HT1080 (cell line): ENCODE data around the gene ST7. TPM values are rescaled to one million over a fixed set of nuclear protein-coding genes. Genes with fewer than 3 reads are reported as not detected.

Experiments
- DNase-seq: peaks from one replicate; pipeline ENCODE4 v3.0.0-alpha.2; 2015; ENCODE audit warnings: low read depth
- total RNA-seq: library from RNA; depleted of rRNA; stranded (reverse); fragments of >200 nt; shearing (Covaris generic); gene quantifications from 2 replicates; pipeline ENCODE4 v1.2.3, GENCODE V29; 2014

Gene ST7
- total RNA-seq, 1 experiment from 2014 or later = 22.6 TPM

DNA sequence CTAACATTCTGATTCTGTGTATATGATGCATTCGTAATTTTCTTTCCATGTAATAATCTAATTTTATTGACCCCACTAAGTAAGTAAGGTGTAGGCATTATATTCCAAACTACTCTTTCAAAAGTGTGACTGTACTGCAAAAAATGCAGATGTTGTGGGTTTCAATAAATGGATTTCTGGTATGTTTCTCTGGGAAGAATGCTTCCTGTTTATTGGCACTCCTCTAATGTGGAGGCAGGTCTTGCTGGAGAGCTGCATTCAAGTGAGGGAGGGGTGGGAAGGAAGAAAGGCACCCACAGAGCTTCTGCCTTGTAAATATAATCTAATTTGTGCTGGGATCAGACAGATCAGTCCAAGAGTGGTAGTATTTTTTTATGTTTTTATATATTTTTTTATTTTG, 23.9 kb downstream of the ST7 start:
- peak; percentile 12 for DNase-seq

DNA sequence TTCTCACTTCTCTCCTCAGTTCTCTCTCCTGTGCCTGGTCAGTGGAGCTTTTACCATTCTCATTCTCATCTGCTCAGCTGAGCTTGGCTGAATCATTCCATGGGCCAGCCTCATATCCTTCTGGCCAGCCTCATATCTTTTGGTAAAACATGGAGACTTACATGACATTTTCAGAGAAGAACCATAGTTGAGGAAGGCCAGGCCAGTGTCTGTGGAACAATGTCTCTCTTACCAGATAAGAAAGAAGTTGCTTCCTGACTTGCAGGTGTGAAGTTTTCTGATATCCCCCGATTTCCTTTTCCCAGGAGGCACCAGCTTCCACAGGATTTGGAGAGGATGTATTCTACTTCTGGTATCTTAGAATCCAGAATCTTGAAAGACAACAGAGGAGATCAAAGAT, 24.7 kb downstream of the ST7 start:
- no peak for DNase-seq

DNA sequence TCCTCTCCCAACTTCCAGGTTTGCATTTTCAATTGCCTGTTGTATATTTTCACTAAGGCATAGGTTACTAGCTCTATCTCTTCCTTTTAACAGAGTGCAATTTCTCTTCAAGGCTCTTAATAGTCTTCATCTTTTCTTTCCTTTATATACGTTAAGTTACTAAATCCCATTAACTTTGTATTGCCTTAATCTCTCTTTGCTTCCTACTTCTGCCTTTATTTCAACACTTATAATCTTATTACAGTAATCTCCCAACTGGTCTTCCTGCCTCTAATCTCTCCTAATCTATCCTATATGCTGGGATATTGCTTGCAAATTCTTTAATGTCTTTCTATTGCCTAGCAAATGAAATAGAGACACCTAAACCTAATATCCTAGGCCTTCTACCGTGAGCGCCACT, 26.1 kb downstream of the ST7 start:
- DNase-seq = no peak

DNA sequence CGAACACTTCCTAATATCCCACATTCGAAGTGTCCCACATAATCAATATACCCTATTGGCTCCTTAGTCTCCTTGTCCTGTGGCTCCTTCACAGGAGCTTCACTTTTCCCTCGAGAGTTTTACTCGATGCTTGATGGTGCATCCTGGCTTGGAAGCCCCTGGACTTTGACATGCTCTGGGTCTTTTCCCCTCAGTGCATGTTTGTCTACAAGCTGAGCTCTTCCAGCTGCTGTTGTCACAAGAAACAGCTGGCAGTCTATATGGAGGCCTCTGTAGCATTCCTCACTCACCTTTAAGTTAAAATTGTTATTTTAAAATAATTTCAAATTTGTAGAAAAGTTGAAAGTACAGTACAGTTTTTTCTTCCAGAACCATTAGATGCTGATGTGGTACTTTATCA, 27.1 kb downstream of the ST7 start:
- DNase-seq = no peak

DNA sequence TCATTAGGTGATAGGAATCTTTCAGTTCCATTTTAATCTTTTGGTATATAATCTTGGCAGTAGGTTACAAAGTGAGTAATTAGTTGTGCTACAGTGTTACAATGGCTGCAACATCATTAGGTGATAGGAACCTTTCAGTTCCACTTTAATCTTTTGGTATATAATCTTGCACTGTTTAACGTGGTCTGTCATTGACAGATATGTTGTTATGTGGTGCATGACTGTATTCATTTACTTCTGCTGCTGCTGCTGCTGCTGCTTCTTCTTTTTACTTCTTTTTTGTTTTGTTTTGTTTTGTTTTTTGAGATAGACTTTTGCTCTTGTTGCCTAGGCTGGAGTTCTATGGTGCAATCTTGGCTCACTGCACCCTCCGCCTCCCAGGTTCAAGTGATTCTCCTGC, 28.6 kb downstream of the ST7 start:
- DNase-seq = no peak

DNA sequence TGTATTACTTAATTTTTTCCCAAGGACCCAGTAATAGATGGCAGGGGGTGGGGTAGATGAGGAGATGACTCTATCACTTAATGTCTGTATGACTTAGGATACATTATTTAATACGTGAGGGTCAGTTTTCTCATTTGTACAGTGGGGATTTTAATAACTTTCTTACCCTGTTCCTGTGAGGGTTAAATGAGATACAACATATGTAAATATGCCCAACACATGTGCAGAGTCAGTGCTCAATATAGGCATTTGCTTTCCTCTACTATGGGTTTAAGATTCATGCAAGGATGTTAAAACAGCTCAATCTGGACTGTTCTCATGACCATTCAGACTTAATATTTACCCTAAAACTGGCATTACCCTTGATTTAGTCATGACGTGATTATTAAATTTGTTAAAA, 31.2 kb downstream of the ST7 start:
- no peak for DNase-seq

DNA sequence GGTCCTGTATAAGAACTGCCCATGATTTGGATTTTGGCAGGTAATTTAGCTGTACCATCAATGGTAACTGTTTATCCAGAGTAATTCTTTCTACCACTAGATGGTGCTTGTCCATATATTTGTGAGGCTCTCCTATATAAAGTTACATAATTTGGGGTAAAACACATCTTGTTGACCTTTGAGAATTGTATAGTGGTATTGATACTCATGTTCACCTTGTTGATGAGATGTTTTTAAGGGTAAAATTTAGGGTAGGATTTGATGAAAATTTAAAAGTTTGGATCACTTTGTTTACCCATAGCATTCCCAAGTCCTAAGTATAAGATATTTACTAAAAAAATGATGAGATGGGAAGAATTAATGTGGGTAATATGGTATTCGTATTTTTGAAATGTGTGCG, 31.6 kb downstream of the ST7 start:
- peak; percentile 20 for DNase-seq

DNA sequence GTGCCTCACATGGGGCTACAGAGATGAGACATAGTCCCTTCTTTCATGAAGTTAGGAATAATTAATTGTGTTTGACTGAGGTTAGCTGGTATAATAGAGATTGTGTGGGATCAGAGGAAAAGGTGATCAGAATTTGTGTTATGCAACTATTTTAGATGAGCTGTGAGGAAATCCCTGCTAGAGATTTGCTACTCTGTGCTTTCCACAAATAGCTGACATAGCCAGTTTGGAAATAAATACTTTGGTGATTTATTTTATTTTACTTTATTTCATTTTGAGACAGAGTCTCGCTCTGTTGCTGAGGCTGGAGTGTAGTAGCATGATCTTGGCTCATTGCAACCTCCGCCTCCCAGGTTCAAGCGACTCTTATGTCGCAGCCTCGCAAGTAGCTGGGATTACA, 32.3 kb downstream of the ST7 start:
- no peak for DNase-seq

DNA sequence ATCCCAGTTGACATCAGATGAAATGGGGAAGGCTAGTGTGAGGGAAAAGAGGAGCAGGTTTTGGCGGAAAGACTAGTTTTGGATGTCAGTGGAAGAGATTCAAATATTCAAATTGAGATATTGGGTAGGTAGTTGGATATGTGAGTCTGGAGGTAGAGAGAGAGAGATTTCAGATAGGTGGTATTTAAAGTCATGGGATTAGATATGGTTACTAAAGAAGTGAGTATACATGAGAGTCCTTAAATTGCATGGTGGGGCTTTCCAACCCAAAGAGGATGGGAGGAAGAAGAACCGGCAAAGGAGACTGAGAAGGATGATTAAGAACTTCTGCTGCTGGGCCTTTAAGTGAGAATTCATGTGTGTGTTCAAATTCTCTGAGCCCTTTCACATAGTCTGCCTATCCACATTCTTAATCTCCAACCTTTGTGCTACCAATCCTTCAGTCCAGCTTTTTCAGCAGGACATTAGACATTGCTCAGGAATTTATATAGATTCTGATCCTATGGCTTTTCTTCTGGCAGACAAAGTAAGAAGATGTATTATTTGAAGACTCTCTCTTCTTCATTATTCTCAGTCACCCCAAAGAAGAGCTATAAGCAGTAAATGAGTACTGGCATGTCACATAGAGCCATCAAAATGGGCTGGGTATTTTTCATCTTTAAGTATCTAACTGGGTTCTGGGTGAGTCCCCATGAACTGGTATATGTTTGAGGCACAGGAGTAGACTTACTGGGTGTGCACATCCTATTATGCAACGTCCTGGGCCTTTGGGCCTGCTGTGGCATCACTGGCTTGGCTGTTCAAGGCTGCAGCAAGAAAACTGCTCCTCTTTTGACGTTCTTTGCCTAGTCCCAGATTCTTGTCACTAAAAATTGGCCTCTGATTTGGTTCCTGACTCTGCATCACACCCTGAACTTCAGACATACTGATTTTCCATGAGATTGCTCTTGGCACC, 33.6 kb downstream of the ST7 start:
- DNase-seq = peak; percentile 20

DNA sequence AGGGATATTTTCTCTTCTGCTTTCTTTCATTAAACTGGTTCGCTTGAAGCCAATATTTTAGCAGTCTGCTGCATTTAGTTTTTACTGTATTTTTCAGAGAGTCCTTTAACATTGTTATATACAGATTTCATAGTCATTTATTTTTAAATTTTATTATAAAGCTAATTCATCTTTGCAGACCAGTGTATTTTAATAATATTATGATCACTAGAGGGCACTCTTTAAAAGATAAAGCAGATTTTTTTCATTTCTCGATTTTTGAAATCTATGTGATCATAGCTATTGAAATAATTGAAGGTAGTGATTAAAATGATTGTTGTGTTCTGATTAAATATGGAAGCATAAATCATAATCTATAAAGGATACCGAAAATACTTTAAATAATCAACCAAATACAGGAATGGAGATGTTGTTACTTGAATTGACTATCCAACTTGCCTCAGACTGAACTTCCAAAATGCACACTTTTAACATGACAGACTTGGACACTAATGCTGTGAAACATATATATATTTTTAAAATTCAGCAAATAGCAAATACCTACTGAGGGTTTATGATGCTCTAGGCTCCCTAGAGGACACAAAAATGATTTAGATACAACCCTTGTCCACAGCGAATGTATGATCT, 35.2 kb downstream of the ST7 start:
- no peak for DNase-seq

DNA sequence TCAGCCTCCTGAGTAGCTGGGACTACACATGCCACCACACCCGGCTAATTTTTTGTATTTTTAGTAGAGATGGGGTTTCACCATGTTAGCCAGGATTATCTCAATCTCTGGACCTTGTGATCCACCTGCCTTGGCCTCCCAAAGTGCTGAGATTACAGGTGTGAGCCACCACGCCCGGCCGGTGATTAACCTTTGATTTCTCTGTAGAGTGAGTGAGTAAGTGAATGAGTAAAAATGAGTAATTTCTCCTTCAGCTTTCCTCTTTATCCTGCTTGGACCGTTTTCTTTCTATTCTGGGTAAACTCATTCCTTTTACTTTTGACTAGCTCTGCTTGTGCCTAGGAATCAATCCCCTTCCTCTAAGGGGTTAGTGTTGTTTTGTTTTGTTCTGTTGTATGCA, 36.8 kb downstream of the ST7 start:
- peak; percentile 26 for DNase-seq

DNA sequence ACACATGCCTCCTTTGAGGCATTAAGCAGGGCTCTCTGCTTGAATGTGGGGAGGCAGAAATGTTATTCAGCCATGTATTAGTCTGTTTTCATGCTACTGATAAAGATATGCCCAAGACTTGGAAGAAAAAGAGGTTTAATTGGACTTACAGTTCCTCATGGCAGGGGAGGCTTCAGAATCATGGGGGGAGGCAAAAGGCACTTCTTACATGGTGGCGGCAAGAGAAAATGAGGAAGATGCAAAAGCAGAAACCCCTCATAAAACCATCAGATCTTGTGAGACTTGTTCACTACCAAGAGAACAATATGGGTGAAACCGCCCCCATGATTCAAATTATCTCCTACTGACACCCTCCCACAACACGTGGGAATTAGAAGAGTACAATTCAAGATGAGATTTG, 37.9 kb downstream of the ST7 start:
- no peak for DNase-seq

DNA sequence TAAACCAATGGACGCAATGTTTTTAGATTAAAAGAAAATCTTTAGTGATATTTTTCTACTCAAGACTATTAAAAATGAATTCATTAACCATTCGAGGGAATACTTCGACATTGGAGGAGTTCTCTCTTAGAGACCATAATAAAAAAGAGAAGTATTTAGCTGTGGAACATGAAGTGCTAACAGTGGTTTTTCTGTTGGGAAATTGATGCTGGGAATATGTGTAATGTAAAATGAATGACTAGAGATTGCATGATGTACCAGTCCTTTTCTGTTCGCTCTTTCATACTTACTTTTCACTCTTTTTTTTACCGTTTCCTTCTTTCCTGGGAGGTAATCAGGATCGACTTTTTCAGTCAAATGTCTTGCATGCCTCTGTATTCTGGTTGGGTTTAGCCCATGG, 41.3 kb downstream of the ST7 start:
- no peak for DNase-seq

DNA sequence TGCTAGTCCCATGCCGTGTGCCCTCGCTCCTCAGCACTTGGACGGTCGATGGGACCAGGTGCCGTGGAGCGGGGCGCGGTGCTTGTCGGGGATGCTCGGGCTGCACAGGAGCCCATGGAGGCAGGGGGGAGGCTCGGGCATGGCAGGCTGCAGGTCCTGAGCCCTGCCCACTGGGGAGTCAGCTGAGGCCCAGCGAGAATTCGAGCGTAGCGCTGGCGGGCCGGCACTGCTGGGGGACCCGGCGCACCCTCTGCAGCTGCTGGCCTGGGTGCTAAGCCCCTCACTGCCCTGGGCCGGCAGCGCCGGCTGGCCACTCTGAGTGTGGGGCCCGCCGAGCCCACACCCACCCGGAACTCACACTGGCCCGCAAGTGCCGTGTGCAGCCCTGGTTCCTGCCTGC, 44.7 kb downstream of the ST7 start:
- no peak for DNase-seq

DNA sequence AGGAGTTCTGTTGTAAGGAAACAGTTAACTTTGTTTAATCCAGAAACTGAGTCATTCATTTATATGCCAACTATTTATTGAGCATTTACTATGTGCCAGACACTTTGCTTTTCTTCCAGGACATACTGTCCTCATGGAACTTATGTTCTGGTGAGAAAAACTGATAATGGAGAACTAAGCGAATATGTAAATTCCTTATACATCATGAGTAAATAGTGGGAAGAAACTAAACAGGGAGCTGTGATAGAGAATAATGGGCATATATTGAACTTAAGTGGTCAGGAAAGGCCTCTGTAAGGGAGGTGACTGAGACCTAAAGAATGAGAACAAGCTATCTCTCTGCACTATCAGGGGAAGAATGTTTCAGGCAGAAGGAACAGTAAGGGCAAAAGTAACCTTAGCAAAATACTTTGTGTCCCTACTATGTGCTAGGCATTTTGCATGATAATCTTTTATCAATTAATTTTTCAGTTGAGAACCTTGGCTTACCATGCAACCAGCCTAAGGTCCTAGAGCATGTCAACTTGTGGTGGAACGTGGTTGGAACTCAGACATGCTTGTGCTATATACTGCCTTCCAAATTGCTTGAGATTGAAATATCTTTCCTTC, 45.4 kb downstream of the ST7 start:
- DNase-seq = no peak

DNA sequence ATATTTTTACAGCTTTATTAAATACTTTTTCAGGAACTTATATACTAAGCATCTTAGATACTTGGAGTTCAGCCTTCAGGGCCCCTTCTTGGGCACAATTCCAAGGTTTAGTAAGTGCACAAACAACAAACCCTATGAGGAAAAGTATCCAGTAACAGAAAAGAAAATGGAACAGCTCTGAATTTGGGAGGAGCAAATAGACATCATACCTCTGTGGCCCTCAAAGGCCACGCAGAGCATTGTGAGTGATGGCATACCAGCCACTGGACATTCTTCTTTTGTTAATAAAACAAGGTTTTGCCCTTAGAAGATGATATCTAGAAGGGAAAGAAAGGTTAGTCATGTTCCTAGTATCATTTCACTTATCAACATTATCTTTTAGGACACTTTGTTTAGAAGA, 46.0 kb downstream of the ST7 start:
- DNase-seq = no peak

DNA sequence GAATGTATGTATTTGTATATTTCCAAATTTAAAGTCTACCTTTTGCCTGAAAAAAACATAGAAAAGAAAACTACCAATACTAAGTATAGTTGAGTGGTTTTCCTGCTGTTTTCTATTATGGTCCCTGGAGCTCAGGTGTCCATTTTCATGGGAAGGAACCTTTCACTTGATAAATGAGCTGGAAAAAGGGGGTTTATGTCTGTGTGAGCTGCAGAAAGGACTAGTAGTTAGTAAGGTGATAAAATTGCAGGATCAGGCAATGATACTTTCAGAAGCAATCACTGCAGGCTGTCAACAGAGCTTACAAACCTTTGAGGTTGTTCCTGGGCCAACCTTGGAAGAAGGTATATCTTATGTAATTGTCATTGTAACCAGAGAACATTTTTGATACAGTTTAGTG, 48.0 kb downstream of the ST7 start:
- no peak for DNase-seq

DNA sequence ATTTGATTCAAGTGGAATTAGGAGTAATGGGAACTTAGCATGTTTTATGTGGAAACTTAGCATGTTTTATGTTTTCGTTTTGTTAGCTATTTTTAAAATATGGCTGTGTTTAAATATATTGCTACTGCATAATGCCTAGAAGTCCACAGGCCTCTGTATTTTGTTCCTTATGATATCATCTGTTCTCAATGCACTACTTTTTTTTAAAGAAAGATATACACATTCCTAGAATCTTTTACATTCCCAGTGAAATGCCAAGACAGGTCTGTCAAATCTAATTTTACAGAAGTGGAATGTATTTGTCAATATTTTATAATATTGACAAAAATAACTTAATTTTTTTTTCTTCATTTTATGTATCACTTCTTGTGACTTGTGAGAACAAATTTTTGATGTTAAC, 51.6 kb downstream of the ST7 start:
- DNase-seq = no peak

DNA sequence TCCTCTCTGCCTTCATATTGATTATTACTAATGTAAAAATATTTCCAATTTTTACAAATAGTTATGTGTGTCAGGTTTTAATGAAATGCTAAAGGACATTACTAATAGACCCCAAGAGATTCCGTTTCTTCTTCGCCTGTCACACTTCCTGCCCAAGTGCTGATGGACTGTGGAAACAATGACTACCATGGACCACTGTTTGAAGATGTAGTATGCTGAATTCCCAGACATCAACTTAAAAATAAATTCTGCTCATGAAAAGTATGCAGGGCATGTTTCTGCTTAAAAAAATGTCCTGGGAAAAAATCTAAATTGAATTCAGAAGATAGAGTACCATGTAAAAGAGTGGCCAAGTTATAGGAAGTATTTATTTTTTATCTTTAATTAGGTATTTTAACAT, 52.1 kb downstream of the ST7 start:
- DNase-seq = no peak

DNA sequence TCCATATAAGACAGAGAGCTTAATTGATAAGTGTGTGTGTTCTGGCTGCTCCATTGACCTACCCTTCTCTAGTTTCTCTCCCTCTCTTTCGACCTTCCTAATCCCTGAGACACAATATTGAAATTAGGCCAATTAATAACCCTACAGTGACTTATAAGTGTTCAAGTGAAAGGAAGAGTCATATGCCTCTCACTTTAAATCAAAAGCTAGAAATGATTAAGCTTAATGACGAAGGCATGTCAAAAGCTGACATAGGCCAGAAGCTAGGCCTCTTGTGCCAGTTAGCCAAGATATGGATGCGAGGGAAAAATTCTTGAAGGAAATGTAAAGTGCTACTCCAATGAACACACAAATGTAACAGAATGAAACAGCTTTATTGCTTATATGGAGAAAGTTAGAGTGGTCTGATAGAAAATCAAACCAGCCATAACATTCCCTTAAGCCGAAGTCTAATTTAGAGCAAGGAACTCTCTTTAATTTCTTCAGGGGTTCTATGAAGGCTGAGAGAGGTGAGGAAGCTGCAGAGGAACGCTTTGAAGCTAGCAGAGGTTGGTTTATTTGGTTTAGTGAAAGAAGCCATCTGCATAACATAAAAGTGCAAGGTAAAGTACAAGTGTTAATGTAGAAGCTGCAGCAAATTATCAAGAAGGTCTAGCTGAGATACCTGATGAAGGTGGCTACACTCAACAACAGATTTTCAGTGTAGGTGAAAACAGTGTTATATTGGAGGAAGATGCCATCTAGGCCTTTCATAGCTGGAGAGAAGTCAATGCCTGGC, 53.8 kb downstream of the ST7 start:
- no peak for DNase-seq

DNA sequence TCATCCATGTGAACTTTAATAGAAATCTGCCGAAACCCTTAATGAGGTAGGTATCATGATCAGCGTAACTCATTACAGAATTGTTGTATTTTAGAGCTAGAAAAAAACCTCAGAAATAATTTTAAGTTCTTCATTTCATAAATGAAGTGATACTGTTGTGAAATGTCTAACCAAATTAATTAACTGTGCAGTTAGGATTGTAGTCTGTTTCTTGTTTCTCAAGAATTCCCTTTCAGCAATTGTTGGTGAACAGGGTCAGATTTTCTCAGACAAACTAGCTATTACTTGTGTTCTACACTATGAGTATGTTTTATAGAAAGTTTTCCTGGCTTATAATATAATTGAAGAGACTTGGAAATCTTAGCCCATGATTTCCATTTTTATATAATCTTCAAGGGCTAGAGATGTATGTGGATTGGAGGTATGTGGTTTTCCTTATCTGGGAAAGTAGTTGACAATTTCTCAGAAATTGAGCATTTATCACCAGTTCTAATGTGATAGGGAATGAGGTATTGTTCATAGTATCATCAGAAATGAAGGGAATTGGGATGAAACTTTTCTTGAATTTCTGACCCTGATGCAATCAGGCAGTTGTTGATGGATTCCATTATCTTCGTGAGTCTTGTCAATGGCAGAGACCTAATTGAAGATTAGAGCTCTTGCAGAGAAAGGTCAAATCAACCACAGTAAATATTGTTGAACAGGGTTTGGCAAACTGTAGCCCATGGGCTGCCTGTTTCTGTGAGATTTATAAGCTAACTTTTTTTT, 55.0 kb downstream of the ST7 start:
- no peak for DNase-seq
